BJ (cell line): ENCODE results near the gene OPTC. TPM values are rescaled to one million over a fixed set of nuclear protein-coding genes. Genes with fewer than 3 reads are reported as not detected.

ENCODE experiments used
- CTCF ChIA-PET: fragments of 350-600 bp; formaldehyde crosslinking; extraction: SDS; loops from one replicate; lab custom pipeline; 2021; ENCODE audit warnings: antibody characterized with exemption, inconsistent platforms; lab: Yijun Ruan, JAX
- POLR2A ChIA-PET: fragments of 300-600 bp; sonication (Branson Sonifier 250); formaldehyde crosslinking; extraction: SDS; loops from one replicate; lab custom pipeline; 2021; ENCODE audit warnings: antibody characterized with exemption; lab: Charles Lee
- DNase-seq: peaks from one replicate; pipeline ENCODE4 v3.0.0-alpha.2; 2011; ENCODE audit warnings: low read depth
- H3K27me3 ChIP-seq: 2 replicates; pipeline ENCODE4 v1.6.0; 2011; ENCODE audit warnings: low read length; ENCODE audit not compliant: control insufficient read depth, insufficient read depth
- H3K36me3 ChIP-seq: 2 replicates; pipeline ENCODE4 v1.5.1; 2011; ENCODE audit warnings: low read length; ENCODE audit not compliant: control insufficient read depth, insufficient read depth
- H3K4me3 ChIP-seq: 2 replicates; pipeline ENCODE4 v1.5.1; 2011; ENCODE audit warnings: low read depth, mild to moderate bottlenecking, control low read depth, low read length
- CTCF ChIP-seq: IDR thresholded peaks from 2 replicates; pipeline ENCODE4 v1.5.1; 2011; ENCODE audit warnings: low read depth, mild to moderate bottlenecking, control low read depth, inconsistent platforms, low read length, moderate library complexity; ENCODE audit not compliant: insufficient read depth
- polyA plus RNA-seq: library from polyadenylated mRNA; depleted of rRNA; stranded (reverse); fragments of >200 nt; gene quantifications from 2 replicates; pipeline ENCODE4 v1.2.3, GENCODE V29; 2011

Gene OPTC
- polyA plus RNA-seq, 1 experiment, result not detected

GRCh38 chr1:203523667-203524066 is 29.7 kb downstream of the OPTC start:
- H3K36me3 ChIP-seq, result peaks cover 1% of the 10 kb centered on the region; the same call in 1 of the 2 replicates
- no peak for TF ChIP-seq CTCF
- DNase-seq, result no peak
- no peaks in the 10 kb centered on the region for H3K27me3 ChIP-seq
- ChIA-PET POLR2A (no interaction called here), CTCF (no interaction called here)
- H3K4me3 ChIP-seq, result no peak overlapping the region

GRCh38 chr1:203524152-203524551 is 30.2 kb downstream of the OPTC start:
- no peaks in the 10 kb centered on the region for H3K27me3 ChIP-seq
- ChIA-PET POLR2A (no interaction called here), CTCF (interaction anchor here (1.6 kb wide), 1 partner anchor 21 kb away, joined by 3 read pairs; no protein-coding TSS in a partner anchor)
- no peak overlapping the region for H3K4me3 ChIP-seq
- peaks cover 1% of the 10 kb centered on the region; the same call in 1 of the 2 replicates for H3K36me3 ChIP-seq
- no peak for TF ChIP-seq CTCF
- no peak for DNase-seq

GRCh38 chr1:203524824-203525223 is 30.9 kb downstream of the OPTC start:
- ChIA-PET CTCF (interaction anchor here (1.6 kb wide), 1 partner anchor 21 kb away, joined by 3 read pairs; no protein-coding TSS in a partner anchor), POLR2A (no interaction called here)
- no peak for TF ChIP-seq CTCF
- H3K36me3 ChIP-seq, result peaks cover 1% of the 10 kb centered on the region; the same call in 1 of the 2 replicates
- H3K27me3 ChIP-seq, result no peaks in the 10 kb centered on the region
- no peak for DNase-seq
- H3K4me3 ChIP-seq, result no peak overlapping the region

GRCh38 chr1:203525685-203526084 is 31.7 kb downstream of the OPTC start:
- POLR2A ChIA-PET, result no interaction called here
- no peak for TF ChIP-seq CTCF
- H3K27me3 ChIP-seq, result no peaks in the 10 kb centered on the region
- no peak overlapping the region for H3K4me3 ChIP-seq
- no peak for DNase-seq
- CTCF ChIA-PET, result interaction anchor here (0.7 to 1.6 kb wide), 2 partner anchors 20 to 30 kb away, joined by 3 read pairs; no protein-coding TSS in a partner anchor
- no peaks in the 10 kb centered on the region for H3K36me3 ChIP-seq

- POLR2A ChIA-PET, result no interaction called here
- CTCF ChIA-PET, result interaction anchor here (0.7 kb wide), 1 partner anchor 29 kb away, joined by 3 read pairs; no protein-coding TSS in a partner anchor
Measured at GRCh38 chr1:203526130-203526529, 32.2 kb downstream of the OPTC start.

More at GRCh38 chr1:203526130-203526529, 32.2 kb downstream of the OPTC start:
- Histone ChIP-seq H3K36me3 (no peaks in the 10 kb centered on the region), H3K4me3 (no peak overlapping the region), H3K27me3 (no peaks in the 10 kb centered on the region)
- DNase-seq, result no peak
- TF ChIP-seq CTCF, result no peak
